Panc1 (cell line): ENCODE measurements around the gene ACSL5.

ENCODE experiments used
- POLR2AphosphoS5 ChIP-seq: IDR thresholded peaks from 2 replicates; pipeline ENCODE4 v1.6.1; 2012; ENCODE audit warnings: mild to moderate bottlenecking, low read depth, low read length, moderate library complexity
- TCF7L2 ChIP-seq: IDR thresholded peaks from 2 replicates; pipeline ENCODE4 v1.6.1; 2011; ENCODE audit warnings: mild to moderate bottlenecking, low read depth, low read length, inconsistent platforms
- TF ChIP-seq, protein P1 (sequence below): fragments of 450-650 bp; IDR thresholded peaks from 2 replicates; pipeline ENCODE4 v1.5.1; 2017; ENCODE audit warnings: mild to moderate bottlenecking
- TF ChIP-seq, protein P2 (sequence below), 2 experiments: IDR thresholded peaks; 2 replicates each; pipeline ENCODE4 v1.6.1; 2011 to 2012; ENCODE audit warnings: low read depth in 2 of 2, control low read depth in 1 of 2, low read length in 1 of 2, mild to moderate bottlenecking in 1 of 2, moderate library complexity in 1 of 2; ENCODE audit not compliant: insufficient read depth in 1 of 2

DNA sequence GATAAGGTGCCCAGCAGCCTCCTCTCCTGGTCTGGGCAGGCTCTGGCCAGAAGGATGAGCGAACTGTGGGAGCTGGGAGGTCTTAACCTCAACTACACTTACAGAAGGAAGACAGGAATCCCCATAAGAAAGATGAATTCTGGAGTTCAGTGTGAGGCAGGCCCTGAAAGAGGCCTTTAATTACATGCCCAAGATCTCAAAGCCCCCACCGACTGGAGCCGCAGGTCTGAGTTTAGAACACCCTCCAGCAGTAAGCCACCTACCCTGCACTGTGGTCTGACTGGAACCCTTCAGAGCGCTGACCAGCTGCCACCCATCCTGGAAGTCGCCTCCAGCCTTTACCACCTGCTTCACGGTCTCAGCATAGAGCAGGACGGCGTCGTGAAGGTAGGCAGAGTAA, 28.2 kb upstream of the ACSL5 start:
- TF ChIP-seq POLR2AphosphoS5 (no peak), TCF7L2 (no peak)
- TF ChIP-seq, protein P1, sequence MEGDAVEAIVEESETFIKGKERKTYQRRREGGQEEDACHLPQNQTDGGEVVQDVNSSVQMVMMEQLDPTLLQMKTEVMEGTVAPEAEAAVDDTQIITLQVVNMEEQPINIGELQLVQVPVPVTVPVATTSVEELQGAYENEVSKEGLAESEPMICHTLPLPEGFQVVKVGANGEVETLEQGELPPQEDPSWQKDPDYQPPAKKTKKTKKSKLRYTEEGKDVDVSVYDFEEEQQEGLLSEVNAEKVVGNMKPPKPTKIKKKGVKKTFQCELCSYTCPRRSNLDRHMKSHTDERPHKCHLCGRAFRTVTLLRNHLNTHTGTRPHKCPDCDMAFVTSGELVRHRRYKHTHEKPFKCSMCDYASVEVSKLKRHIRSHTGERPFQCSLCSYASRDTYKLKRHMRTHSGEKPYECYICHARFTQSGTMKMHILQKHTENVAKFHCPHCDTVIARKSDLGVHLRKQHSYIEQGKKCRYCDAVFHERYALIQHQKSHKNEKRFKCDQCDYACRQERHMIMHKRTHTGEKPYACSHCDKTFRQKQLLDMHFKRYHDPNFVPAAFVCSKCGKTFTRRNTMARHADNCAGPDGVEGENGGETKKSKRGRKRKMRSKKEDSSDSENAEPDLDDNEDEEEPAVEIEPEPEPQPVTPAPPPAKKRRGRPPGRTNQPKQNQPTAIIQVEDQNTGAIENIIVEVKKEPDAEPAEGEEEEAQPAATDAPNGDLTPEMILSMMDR = no peak
- TF ChIP-seq, protein P2, sequence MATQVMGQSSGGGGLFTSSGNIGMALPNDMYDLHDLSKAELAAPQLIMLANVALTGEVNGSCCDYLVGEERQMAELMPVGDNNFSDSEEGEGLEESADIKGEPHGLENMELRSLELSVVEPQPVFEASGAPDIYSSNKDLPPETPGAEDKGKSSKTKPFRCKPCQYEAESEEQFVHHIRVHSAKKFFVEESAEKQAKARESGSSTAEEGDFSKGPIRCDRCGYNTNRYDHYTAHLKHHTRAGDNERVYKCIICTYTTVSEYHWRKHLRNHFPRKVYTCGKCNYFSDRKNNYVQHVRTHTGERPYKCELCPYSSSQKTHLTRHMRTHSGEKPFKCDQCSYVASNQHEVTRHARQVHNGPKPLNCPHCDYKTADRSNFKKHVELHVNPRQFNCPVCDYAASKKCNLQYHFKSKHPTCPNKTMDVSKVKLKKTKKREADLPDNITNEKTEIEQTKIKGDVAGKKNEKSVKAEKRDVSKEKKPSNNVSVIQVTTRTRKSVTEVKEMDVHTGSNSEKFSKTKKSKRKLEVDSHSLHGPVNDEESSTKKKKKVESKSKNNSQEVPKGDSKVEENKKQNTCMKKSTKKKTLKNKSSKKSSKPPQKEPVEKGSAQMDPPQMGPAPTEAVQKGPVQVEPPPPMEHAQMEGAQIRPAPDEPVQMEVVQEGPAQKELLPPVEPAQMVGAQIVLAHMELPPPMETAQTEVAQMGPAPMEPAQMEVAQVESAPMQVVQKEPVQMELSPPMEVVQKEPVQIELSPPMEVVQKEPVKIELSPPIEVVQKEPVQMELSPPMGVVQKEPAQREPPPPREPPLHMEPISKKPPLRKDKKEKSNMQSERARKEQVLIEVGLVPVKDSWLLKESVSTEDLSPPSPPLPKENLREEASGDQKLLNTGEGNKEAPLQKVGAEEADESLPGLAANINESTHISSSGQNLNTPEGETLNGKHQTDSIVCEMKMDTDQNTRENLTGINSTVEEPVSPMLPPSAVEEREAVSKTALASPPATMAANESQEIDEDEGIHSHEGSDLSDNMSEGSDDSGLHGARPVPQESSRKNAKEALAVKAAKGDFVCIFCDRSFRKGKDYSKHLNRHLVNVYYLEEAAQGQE (IDR thresholded peaks at IDR 0.05; ENCODE audit: insufficient read depth in 1 of 2, low read depth in 2 of 2, low read length in 1 of 2) = no peak
